ENCODE measurements around the gene CASP9.
"Not testable (repeated sequence)": the region's sequence is repeated elsewhere in the genome, so short reads cannot be mapped to it uniquely, and the experiment has no call there.

Gene CASP9

DNA sequence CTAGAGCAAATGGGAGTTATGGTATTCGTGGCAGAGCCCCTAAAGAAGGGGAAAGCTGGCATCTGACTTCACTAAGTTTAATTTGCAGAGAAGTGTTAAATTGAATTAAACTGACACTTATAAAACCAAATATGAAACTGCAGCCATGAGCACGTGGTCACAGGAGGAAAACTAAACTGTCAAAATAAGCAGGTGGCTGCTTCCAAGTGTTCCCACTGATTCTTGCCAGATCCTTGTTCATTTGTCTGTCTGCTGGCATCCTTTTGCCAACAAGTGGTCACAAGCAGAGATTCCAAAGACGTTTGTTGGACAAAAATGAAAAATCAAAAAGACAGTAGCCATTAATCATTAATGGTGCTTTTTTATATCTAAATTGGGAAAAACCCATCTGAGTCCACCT is 54.7 kb downstream of the CASP9 start:
- no peak for DNase-seq (ENCODE audit: low spot score)

- no peak for DNase-seq (ENCODE audit: low spot score)
Observed at GRCh38 chr1:15468145-15468544, 55.9 kb downstream of the CASP9 start.

DNA sequence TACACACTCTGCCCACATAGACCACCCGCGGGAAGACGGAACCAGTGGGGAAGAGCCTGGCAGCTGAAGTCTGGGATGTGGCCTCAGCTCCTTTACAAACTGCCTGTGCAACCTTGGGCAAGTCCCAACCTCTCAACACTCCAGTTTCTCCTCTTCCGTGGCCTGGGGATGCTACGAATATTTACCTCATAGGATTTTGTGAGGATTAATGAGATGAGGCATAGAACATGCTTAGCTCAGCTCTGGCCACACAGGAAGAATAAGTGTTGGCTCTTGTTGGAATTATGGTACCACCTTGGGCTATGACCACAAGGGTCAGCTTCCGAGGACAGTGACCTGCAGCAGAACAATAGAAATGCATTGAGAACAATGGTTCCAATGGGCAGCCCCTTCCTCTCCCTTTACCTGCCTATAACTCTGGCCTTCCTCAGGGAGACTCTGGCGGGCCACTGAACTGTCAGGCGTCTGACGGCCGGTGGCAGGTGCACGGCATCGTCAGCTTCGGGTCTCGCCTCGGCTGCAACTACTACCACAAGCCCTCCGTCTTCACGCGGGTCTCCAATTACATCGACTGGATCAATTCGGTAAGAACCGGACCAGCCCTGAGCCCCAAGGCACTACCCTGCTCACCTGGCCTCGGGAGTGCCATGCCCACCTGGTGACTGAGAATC is 56.9 kb downstream of the CASP9 start:
- DNase-seq (ENCODE audit: low spot score) = not testable (repeated sequence)

DNA sequence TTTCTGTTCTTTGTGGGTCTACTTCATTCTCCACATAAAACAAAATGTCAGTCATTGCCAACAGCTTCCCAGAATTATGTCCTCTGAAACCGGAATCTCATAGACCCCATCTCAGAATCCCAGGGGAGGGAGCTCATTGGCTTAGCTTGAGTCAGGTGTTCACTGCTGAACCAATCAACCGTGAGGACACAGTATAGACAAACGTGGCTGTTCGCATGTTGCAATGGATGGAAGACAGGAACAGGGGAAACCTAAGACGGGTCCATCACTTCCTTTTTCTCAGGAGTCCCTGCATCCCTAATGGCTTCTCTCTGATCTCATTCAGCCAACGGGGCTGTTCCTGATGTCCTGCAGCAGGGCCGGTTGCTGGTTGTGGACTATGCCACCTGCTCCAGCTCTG is 58.3 kb downstream of the CASP9 start:
- no peak for DNase-seq (ENCODE audit: low spot score)

DNA sequence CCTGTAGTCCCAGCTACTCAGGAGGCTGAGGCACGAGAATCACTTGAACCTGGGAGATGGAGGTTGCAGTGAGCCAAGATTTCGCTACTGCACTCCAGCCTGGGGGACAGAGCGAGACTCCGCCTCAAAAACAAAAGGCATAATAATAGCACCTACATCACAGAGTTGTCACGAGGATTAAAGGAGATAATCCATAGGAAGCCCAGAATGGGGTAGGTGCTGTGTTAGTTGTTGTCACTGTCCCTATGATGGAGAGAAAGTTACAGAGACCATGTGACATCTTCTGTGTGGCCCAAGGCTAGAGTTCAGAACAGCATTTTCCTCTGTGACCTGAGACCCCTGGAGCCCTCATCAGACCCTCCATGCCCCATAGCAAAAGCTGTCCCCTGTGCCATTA is 60.1 kb downstream of the CASP9 start:
- DNase-seq (ENCODE audit: low spot score) = not testable (repeated sequence)

DNA sequence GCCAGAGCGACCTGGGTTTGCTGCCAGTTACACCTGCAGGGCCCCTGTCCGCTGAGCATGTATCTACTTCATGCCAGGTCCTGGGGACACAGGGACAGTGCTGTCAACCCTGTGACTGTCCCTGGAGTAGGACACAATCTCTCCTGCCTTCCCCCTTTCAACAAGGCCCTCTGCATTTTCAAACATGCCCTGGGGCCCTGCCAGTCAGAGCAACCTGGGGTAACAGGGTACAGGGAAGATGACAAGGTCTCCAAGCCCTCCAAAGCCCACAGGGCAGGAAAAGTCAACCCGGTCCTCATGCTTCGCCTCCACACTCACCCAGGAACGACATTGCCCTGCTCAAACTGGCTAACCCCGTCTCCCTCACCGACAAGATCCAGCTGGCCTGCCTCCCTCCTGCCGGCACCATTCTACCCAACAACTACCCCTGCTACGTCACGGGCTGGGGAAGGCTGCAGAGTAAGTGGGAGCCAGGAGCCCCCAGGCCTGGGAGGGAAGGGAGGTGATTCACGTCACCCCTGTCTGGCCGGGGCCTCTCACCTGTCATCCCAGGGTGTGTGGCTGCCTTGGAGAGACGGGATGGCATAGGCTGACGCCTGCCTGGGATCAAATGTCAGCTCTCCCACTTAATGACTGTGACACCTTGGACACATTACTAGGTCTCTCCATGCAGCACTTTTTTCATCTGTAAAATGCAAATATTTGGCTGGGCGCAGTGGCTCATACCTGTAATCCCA is 60.8 kb downstream of the CASP9 start:
- DNase-seq (ENCODE audit: low spot score) = not testable (repeated sequence)

DNA sequence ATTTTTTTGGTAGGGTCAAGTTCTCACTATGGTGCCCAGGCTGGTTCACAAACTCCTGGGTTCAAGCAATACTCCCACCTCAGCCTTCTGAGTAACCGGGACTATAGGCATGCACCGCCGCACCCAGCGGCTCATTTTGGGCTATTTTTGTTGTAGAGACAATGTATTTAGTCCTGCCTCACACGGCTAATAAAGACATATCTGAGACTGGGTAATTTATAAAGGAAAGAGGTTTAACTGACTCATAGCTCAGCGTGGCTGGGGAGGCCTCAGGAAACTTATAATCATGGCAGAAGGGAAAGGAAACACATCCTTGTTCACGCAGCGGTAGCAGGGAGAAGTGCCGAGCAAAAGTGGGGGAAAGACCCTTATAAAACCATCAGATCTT is 63.3 kb downstream of the CASP9 start:
- no peak for DNase-seq (ENCODE audit: low spot score)

DNA sequence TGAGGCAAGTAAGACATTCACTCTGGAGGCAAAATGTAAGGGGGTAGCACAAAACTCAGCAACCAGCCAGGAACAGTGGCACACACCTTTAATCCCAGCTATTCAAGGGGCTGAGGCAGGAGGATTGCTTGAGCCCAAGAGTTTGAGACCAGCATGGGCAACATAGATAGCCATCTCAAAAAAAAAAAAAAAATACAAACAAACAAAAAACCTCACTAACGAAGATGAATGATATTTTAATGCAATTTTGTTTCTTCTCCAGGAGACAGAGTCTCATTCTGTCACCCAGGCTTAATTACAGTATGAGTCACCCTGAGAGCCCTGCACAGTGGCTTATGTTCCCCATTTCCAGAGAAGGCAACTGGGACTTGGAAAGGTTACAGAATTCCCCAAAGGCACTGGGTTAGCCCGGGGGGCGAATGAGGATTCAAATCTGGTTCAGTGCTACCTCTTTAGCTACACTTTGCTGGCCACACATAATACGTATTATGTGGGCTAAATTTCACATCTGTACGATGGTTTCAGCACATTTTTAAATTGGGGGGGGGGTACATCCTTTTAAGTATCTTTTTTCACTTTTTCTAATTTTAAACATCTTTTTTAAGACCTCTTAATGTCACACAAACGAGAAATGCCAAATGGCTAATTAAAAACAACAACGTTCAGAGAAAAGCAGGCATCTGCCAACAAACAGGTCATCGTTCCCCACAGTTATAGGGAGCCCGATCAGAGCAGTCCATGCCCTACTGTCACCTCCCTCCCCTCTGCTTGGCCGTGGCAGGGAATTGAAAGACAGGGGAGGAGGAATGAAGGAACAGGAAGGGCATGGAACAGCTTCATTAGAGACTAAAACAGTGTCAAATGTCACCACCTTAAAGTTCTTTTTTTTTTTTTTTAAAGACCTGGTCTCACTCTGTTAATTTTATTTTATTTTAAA is 64.0 kb downstream of the CASP9 start:
- no peak for DNase-seq (ENCODE audit: low spot score)

GRCh38 chr1:15458388-15458787 is 65.6 kb downstream of the CASP9 start:
- not testable (repeated sequence) for DNase-seq (ENCODE audit: low spot score)

DNA sequence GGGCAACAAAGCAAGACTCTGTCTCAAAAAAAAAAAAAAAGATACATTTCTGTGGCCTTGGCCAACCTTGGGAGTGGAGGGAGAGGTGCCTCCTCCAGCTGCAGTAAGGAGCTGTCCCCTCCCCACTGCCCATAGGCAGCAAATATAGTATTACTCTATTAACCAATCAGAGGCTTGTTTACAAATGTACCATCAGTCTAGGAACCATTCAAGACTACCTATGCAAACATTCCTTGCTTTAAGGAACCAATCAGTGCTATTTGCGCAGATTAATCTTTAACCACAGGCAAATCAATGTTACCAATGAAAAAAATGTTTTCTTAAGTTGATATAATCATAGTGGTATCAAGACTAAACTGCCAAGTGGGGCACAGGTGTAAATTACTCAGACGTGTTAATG is 66.4 kb downstream of the CASP9 start:
- DNase-seq (ENCODE audit: low spot score) = no peak

DNA sequence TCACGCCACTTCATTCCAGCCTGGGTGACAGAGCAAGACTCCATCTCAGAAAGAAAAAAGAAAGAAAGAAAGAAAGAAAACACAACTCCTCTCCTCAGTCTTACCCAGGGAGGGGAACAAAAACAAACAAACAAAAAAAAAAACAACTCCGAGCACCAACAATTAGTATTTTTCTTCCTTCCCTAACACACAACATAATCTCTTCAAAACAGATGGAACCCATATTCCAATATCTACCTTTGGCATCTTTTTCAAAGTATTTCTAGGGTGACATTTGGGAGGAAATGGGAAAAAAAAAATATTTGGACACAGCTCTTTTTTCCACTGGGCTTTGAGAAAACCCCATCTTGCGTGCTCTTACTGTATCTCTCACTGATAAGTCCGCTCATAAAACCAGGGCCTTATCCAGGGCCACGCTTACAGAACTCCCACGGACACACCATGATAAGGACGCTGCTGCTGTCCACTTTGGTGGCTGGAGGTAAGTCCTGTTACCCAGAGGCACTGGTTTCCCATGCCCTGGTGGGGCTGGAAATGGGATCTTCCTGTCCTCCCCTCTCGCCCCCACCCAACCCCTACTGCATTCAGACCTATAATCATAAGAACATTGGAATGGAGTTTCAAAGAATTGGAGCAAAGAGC is 67.6 kb downstream of the CASP9 start, which contains the start of gene CELA2A:
TSS of gene CELA2A (plus strand) at position 420 of the 642 bp plus-strand sequence. CDS start at position 442, 22 bp downstream.
- DNase-seq (ENCODE audit: low spot score) = no peak

DNA sequence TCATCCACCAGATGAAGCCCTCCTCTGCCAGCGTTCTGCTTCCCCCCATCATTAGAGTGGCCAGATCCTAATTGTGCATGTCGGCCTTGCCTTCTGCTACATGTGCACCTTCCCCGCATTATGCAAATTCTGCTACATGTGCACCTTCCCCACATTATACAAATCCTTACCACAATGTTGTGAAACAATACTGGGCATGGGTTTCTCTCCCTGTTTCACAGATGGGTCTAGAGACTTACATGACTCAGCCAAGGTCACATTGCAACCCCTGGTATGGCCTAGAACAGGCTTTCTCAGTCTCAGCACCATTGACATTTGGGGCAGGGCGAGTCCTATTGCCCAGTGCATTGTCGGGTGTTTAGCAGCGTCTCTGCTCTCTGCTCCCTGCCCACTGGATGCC is 68.5 kb downstream of the CASP9 start:
- no peak for DNase-seq (ENCODE audit: low spot score)

- DNase-seq (ENCODE audit: low spot score) = peak; percentile 44
Observed at GRCh38 chr1:15454256-15454655, 69.8 kb downstream of the CASP9 start.

GRCh38 chr1:15453734-15454133 is 70.3 kb downstream of the CASP9 start:
- DNase-seq (ENCODE audit: low spot score) = no peak

DNA sequence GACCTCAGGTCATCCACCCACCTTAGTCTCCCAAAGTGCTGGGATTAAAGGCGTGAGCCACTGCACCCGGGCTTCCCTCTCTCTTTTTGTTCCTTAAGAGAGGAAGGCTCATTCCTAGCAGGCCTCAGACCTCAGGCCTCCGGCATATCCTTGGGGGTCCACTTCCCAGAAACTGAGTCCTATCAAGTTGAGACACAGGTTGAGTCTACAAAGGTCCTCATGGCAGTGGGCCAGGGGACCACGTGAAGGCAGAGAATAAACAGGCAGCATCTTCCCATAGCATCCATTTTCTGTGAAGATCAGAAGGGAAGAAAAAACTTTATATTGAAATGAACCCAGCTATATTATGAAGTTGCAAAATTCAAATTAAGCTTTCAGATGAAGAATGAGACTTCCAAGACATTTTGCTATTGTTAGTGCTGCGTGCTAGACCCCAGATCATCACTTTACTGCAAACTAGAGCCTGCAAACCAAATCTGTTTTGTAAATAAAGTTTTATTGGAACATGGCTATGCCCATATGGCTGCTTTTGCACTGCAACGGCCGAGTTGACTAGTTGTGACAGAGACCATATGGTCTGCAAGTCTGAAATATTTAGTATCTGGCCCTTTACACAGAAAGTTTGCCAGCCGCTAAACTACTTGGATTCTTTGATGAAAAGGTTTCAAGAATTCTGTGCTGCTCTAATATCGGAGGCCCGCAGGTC is 71.0 kb downstream of the CASP9 start:
- DNase-seq (ENCODE audit: low spot score) = no peak

DNA sequence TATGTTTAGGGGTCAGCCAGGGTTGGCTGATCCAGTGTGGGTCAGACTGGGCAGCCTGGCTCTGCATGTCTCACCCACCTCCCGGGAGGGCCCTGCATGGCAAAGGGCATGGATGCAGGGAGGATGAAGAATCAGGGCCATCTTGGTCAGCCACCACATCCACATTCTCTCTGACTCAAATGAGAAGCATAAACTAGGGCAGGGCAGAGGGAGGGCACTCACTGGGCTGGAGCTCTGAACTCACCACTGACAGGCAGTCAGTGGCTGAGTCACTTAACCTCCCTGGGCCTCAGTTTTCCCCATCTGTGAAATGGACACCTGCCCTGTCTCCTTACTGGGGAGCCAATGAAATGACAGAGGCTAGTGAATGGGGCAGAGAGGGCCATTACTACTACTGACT is 71.8 kb downstream of the CASP9 start:
- no peak for DNase-seq (ENCODE audit: low spot score)

DNA sequence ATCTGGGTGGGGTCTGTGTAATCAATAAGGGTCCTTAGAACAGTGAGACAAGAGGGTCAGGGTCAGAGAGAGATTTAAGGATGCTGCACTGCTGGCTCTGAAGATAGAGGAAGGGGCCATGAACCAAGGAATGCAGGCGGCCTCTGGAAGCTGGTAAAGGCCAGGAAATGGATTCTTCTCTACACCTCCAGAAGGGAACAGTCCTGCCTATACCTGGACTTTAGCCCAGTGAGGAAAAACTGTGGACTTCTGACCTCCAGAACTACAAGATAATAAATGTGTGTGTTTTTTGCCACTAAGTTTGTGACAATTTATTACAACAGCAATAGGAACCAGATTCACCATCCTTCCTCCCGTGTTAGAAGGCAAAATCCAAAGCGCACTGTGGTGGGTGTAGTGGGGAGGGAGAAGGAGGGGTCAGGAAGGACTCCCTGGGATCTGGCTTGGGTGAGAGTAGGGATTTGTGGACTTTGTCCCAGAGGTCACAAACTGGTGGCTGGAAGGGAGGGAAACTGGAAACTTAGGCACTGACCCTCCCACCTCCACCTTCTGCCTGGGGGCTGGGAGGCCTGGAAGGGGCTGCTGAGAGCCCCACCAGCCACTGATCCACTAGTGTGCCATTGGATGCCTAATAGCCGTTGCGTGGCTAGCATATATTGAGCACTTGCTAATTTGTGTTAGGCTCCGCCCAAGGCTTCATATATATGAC is 72.8 kb downstream of the CASP9 start:
- no peak for DNase-seq (ENCODE audit: low spot score)

DNA sequence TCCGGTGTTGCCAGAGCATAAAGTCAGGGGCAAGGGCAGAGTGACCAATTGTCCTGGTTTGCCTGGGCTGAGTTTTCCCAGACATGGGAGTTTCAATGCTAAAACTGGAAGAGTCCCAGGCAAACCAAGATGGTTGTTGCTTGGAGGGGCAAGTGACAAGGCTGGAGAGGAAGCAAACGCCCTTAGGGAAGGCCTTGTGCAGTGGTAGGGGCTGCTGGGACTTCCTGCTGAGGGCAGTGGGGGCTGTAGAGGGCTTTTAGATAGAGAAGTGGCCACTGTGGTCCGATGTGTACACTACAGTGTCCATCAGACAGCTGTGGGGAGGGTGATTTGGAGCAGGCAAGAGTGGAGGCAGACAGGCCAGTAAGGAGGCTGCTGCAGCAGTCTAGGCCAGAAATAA is 74.4 kb downstream of the CASP9 start:
- no peak for DNase-seq (ENCODE audit: low spot score)

GRCh38 chr1:15448877-15449462 is 75.0 kb downstream of the CASP9 start:
- DNase-seq (ENCODE audit: low spot score) = no peak

DNA sequence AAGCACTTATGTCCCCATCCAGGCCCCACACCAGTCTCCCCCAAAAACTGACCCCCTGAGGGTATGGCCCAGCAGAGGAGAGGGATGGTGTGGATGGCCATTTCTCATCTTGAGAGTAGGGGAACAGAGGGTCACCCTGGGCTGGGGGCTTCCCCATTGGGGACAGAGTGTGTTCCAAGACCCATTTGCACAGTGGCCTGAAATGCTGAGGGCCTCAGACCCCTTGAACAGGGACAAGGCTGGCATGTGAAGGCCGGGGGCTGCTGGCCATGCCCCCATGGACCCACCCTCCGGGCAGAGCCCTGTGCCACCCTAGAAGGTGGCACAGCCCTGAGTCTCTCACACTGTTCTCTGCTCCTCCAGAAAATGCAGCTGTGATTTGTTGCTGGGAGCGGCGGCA is 77.8 kb downstream of the CASP9 start:
- no peak for DNase-seq (ENCODE audit: low spot score)
